H9 (cell line): ENCODE measurements around the gene XIRP1. TPM values are rescaled to one million over a fixed set of nuclear protein-coding genes. Genes with fewer than 3 reads are reported as not detected.

Experiments
- DNase-seq: peaks from one replicate; pipeline ENCODE4 v3.0.0-alpha.2; 2017
- H2AFZ ChIP-seq: one replicate; pipeline ENCODE4 v1.6.1; 2013; ENCODE audit warnings: mild to moderate bottlenecking, low read length, control low read depth, moderate library complexity
- H2AK5ac ChIP-seq: 2 replicates; pipeline ENCODE4 v1.6.1; 2013; ENCODE audit warnings: low read length, control low read depth, mixed read lengths; ENCODE audit not compliant: insufficient read length
- H2BK120ac ChIP-seq: one replicate; pipeline ENCODE4 v1.6.1; 2013; ENCODE audit warnings: low read depth, mild to moderate bottlenecking, low read length, control low read depth, inconsistent platforms; ENCODE audit not compliant: poor library complexity, severe bottlenecking
- H2BK12ac ChIP-seq: 2 replicates; pipeline ENCODE4 v1.6.1; 2013; ENCODE audit warnings: low read length, control low read depth, mixed read lengths, low read depth; ENCODE audit not compliant: insufficient read length
- H2BK15ac ChIP-seq: 2 replicates; pipeline ENCODE4 v1.6.1; 2013; ENCODE audit warnings: low read depth, low read length, control low read depth
- H2BK20ac ChIP-seq: one replicate; pipeline ENCODE4 v1.6.1; 2013; ENCODE audit warnings: low read depth, mild to moderate bottlenecking, low read length, control low read depth, inconsistent platforms; ENCODE audit not compliant: poor library complexity, severe bottlenecking
- H2BK5ac ChIP-seq: 2 replicates; pipeline ENCODE4 v1.6.1; 2013; ENCODE audit warnings: low read length, control low read depth, mixed read lengths; ENCODE audit not compliant: insufficient read length
- H3K14ac ChIP-seq: 2 replicates; pipeline ENCODE4 v1.6.1; 2013; ENCODE audit warnings: low read length, control low read depth; ENCODE audit not compliant: insufficient read depth
- H3K18ac ChIP-seq: 2 replicates; pipeline ENCODE4 v1.6.1; 2013; ENCODE audit warnings: low read depth, mild to moderate bottlenecking, mixed read lengths, low read length, control low read depth; ENCODE audit not compliant: insufficient read length
- H3K23ac ChIP-seq: 2 replicates; pipeline ENCODE4 v1.6.1; 2013; ENCODE audit warnings: low read length, control low read depth, mixed read lengths, low read depth; ENCODE audit not compliant: insufficient read length
- H3K23me2 ChIP-seq: 2 replicates; pipeline ENCODE4 v1.6.1; 2013; ENCODE audit warnings: low read depth, mild to moderate bottlenecking, mixed read lengths, low read length, control low read depth; ENCODE audit not compliant: insufficient read length, poor library complexity, severe bottlenecking
- H3K27ac ChIP-seq: 2 replicates; pipeline ENCODE4 v1.5.1; 2013; ENCODE audit warnings: low read length, control low read depth, mixed read lengths, low read depth; ENCODE audit not compliant: insufficient read length
- H3K27me3 ChIP-seq: 2 replicates; pipeline ENCODE4 v1.6.1; 2013; ENCODE audit warnings: low read length, control low read depth, inconsistent platforms; ENCODE audit not compliant: insufficient read depth
- H3K4ac ChIP-seq: 2 replicates; pipeline ENCODE4 v1.6.1; 2013; ENCODE audit warnings: low read depth, mild to moderate bottlenecking, control low read depth, inconsistent platforms, low read length, moderate library complexity
- H3K4me1 ChIP-seq: 2 replicates; pipeline ENCODE4 v1.6.1; 2013; ENCODE audit warnings: low read length, control low read depth, inconsistent platforms; ENCODE audit not compliant: insufficient read depth
- H3K4me2 ChIP-seq: 2 replicates; pipeline ENCODE4 v1.6.1; 2013; ENCODE audit warnings: low read length, control low read depth, mixed read lengths; ENCODE audit not compliant: insufficient read length, insufficient read depth
- H3K56ac ChIP-seq: 2 replicates; pipeline ENCODE4 v1.6.1; 2013; ENCODE audit warnings: low read depth, mild to moderate bottlenecking, mixed read lengths, low read length, control low read depth; ENCODE audit not compliant: insufficient read length
- H3K79me1 ChIP-seq: 2 replicates; pipeline ENCODE4 v1.6.1; 2013; ENCODE audit warnings: low read depth, mild to moderate bottlenecking, moderate library complexity, low read length, control low read depth, inconsistent platforms; ENCODE audit not compliant: insufficient read depth, poor library complexity, severe bottlenecking
- H3K79me2 ChIP-seq: 2 replicates; pipeline ENCODE4 v1.6.1; 2013; ENCODE audit warnings: low read length, control low read depth, inconsistent platforms; ENCODE audit not compliant: insufficient read depth
- H3K9ac ChIP-seq: 2 replicates; pipeline ENCODE4 v1.6.1; 2013; ENCODE audit warnings: low read length, control low read depth, mixed read lengths; ENCODE audit not compliant: insufficient read length; ENCODE audit errors: extremely low read depth
- H3K9me3 ChIP-seq: one replicate; pipeline ENCODE4 v1.6.1; 2013; ENCODE audit warnings: low read depth, low read length, inconsistent platforms; ENCODE audit not compliant: control insufficient read depth
- H3T11ph ChIP-seq: one replicate; pipeline ENCODE4 v1.6.1; 2013; ENCODE audit warnings: mild to moderate bottlenecking, low read length, control low read depth, inconsistent platforms
- H4K20me1 ChIP-seq: one replicate; pipeline ENCODE4 v1.6.1; 2013; ENCODE audit not compliant: control insufficient read depth, insufficient read length, insufficient read depth
- H4K5ac ChIP-seq: 2 replicates; pipeline ENCODE4 v1.6.1; 2013; ENCODE audit warnings: low read depth, mild to moderate bottlenecking, mixed read lengths, low read length, control low read depth; ENCODE audit not compliant: insufficient read length
- H4K8ac ChIP-seq: replicated peaks from 2 replicates; pipeline ENCODE4 v1.6.1; 2013; ENCODE audit warnings: low read length, control low read depth, mixed read lengths, low read depth; ENCODE audit not compliant: insufficient read length
- H4K91ac ChIP-seq: 2 replicates; pipeline ENCODE4 v1.6.1; 2013; ENCODE audit warnings: low read depth, mild to moderate bottlenecking, moderate library complexity, mixed read lengths, low read length, control low read depth; ENCODE audit not compliant: insufficient read length
- H3K27ac Mint-ChIP-seq, 3 experiments: 2 replicates in 2 of 3; 3 replicates in 1 of 3; pipeline ENCODE4 v1.8.0; 2020 to 2021; ENCODE audit warnings: mixed read lengths in 3 of 3, mild to moderate bottlenecking in 1 of 3, moderate library complexity in 1 of 3
- H3K27me3 Mint-ChIP-seq: 2 replicates; pipeline ENCODE4 v1.8.0; 2021; ENCODE audit warnings: low read depth, mild to moderate bottlenecking, moderate library complexity, mixed read lengths
- H3K36me3 Mint-ChIP-seq, 3 experiments: 2 replicates in 2 of 3; 3 replicates in 1 of 3; pipeline ENCODE4 v1.8.0; 2020 to 2021; ENCODE audit warnings: low read depth in 3 of 3, mixed read lengths in 3 of 3; ENCODE audit not compliant: insufficient read depth in 1 of 3
- H3K4me1 Mint-ChIP-seq, 2 experiments: 2 replicates each; pipeline ENCODE4 v1.8.0; 2020; ENCODE audit warnings: mixed read lengths in 2 of 2
- H3K4me3 Mint-ChIP-seq, 2 experiments: 2 replicates in 1 of 2; 3 replicates in 1 of 2; pipeline ENCODE4 v1.8.0; 2020 to 2021; ENCODE audit warnings: mild to moderate bottlenecking in 2 of 2, mixed read lengths in 2 of 2, moderate library complexity in 1 of 2
- H3K9me3 Mint-ChIP-seq, 2 experiments: 2 replicates in 1 of 2; 3 replicates in 1 of 2; pipeline ENCODE4 v1.8.0; 2020; ENCODE audit warnings: mild to moderate bottlenecking in 2 of 2, mixed read lengths in 2 of 2, moderate library complexity in 1 of 2
- CTCF ChIP-seq: fragments of 200-600 bp; sonication (generic); conservative IDR thresholded peaks from 3 replicates; pipeline ENCODE4 v1.8.0; 2021; ENCODE audit warnings: antibody characterized with exemption, mild to moderate bottlenecking
- WGBS: extraction: QIAGEN DNeasy Blood & Tissue Kit; methylation state at CpG from one replicate; pipeline ENCODE4 v1.1.7; 2013; ENCODE audit warnings: missing lambda C conversion rate, low lambda C conversion rate, mixed read lengths; ENCODE audit not compliant: insufficient read length; ENCODE audit errors: extremely low coverage; 5-methylcytosine and 5-hydroxymethylcytosine counted together
- total RNA-seq: library from RNA; stranded (reverse); gene quantifications from 2 replicates; pipeline ENCODE4 v1.2.1, GENCODE V29; 2021

XIRP1 gene
- total RNA-seq, 1 experiment from 2014 or later: not detected

GRCh38 chr3:39170461-39170860, 21.9 kb downstream of the XIRP1 start:
- H3K27ac Mint-ChIP-seq: 0 out of 7 replicates have a peak overlapping the region, but pooled peaks of 1 of the 3 experiments have one; percentile 22
- H3K9me3 Mint-ChIP-seq: peaks cover 6 to 10% of the 10 kb centered on the region in 2 experiments
- WGBS: no CpG with 5 or more reads among the region's 4 CpGs
- no peak overlapping the region for H3K4me2 ChIP-seq
- no peak for DNase-seq
- H2BK20ac ChIP-seq: no peak overlapping the region
- H3K79me2 ChIP-seq: no peaks in the 10 kb centered on the region
- no peaks in the 10 kb centered on the region for H3K79me1 ChIP-seq
- H4K91ac ChIP-seq: no peak overlapping the region
- H3K4me3 Mint-ChIP-seq: no peak overlapping the region
- TF ChIP-seq CTCF: no peak
- no peak overlapping the region for H3K9ac ChIP-seq
- no peak overlapping the region for H2BK120ac ChIP-seq
- no peaks in the 10 kb centered on the region for H4K20me1 ChIP-seq
- H3K23ac ChIP-seq: no peak overlapping the region
- no peak overlapping the region for H2AFZ ChIP-seq
- H3K27me3 ChIP-seq: no peaks in the 10 kb centered on the region
- H3K27me3 Mint-ChIP-seq: peaks cover 4% of the 10 kb centered on the region
- H2BK12ac ChIP-seq: no peak overlapping the region
- no peak overlapping the region for H2AK5ac ChIP-seq
- H3K56ac ChIP-seq: no peak overlapping the region
- no peak overlapping the region for H3K4ac ChIP-seq
- no peak overlapping the region for H2BK15ac ChIP-seq
- no peak overlapping the region for H3K27ac ChIP-seq
- H3K36me3 Mint-ChIP-seq: no peaks in the 10 kb centered on the region
- H3T11ph ChIP-seq: no peak overlapping the region
- no peak overlapping the region for H3K14ac ChIP-seq
- no peaks in the 10 kb centered on the region for H3K23me2 ChIP-seq
- peaks cover 14 to 19% of the 10 kb centered on the region in 2 experiments for H3K4me1 Mint-ChIP-seq
- H4K5ac ChIP-seq: no peak overlapping the region
- no peak overlapping the region for H4K8ac ChIP-seq
- no peak overlapping the region for H2BK5ac ChIP-seq
- H3K18ac ChIP-seq: no peak overlapping the region
- peaks cover 4% of the 10 kb centered on the region; the same call in 1 of the 2 replicates for H3K4me1 ChIP-seq
- H3K9me3 ChIP-seq: no peaks in the 10 kb centered on the region
